Stimulated activated CD8-positive, alpha-beta memory T cell treated with anti-CD3 and anti-CD28 coated beads, Interleukin-2, amount 100 ng/mL, for 1 hour (primary cell): Measurements from ENCODE around the gene KCNJ9.
"Not testable (repeated sequence)": the region's sequence is repeated elsewhere in the genome, so short reads cannot be mapped to it uniquely, and the experiment has no call there.

Experiments
- DNase-seq, 2 donors: peaks; one replicate each; pipeline ENCODE4 v3.0.0-alpha.2; 2020; ENCODE audit warnings: low read depth in 2 of 2

Gene KCNJ9

GRCh38 chr1:160103658-160104408, 22.5 kb downstream of the KCNJ9 start:
- no peak for DNase-seq

GRCh38 chr1:160104486-160104885, 23.1 kb downstream of the KCNJ9 start:
- DNase-seq, result no peak

GRCh38 chr1:160105155-160105554, 23.8 kb downstream of the KCNJ9 start:
- no peak for DNase-seq

- no peak for DNase-seq
These were observed 26.2 kb downstream of the KCNJ9 start for GRCh38 chr1:160107512-160107911.

GRCh38 chr1:160108888-160109662, 27.7 kb downstream of the KCNJ9 start:
- no peak for DNase-seq

- no peak for DNase-seq
These were observed 28.3 kb downstream of the KCNJ9 start for GRCh38 chr1:160109686-160110085.

- DNase-seq, result not testable (repeated sequence)
These were observed 30.1 kb downstream of the KCNJ9 start for GRCh38 chr1:160111462-160111861.

- no peak for DNase-seq
These were observed 31.0 kb downstream of the KCNJ9 start for GRCh38 chr1:160112357-160112756.

- no peak for DNase-seq
These were observed 32.1 kb downstream of the KCNJ9 start for GRCh38 chr1:160113407-160113806.

GRCh38 chr1:160114085-160114484, 32.7 kb downstream of the KCNJ9 start:
- no peak for DNase-seq

GRCh38 chr1:160115545-160116282, 34.4 kb downstream of the KCNJ9 start, which contains the start of gene ATP1A2:
Gene ATP1A2 (plus strand): TSS chr1:160115759. CDS start chr1:160115862, 103 bp downstream.
- no peak for DNase-seq

- DNase-seq, result no peak
These were observed 35.2 kb downstream of the KCNJ9 start for GRCh38 chr1:160116283-160117147.

GRCh38 chr1:160117300-160117699, 36.0 kb downstream of the KCNJ9 start:
- no peak for DNase-seq

- DNase-seq, result no peak
These were observed 36.4 kb downstream of the KCNJ9 start for GRCh38 chr1:160117709-160118183.

GRCh38 chr1:160118928-160119327, 37.6 kb downstream of the KCNJ9 start:
- no peak for DNase-seq

GRCh38 chr1:160120797-160121196, 39.5 kb downstream of the KCNJ9 start:
- no peak for DNase-seq

- DNase-seq, result no peak
These were observed 40.0 kb downstream of the KCNJ9 start for GRCh38 chr1:160121388-160121787.

- no peak for DNase-seq
These were observed 41.7 kb downstream of the KCNJ9 start for GRCh38 chr1:160122978-160123495.

- no peak for DNase-seq
These were observed 42.4 kb downstream of the KCNJ9 start for GRCh38 chr1:160123726-160124125.

- DNase-seq, result no peak
These were observed 43.6 kb downstream of the KCNJ9 start for GRCh38 chr1:160124705-160125478.
